ENCODE data around the gene CNOT2.
"Not testable (repeated sequence)": the region's sequence is repeated elsewhere in the genome, so short reads cannot be mapped to it uniquely, and the experiment has no call there.

The CNOT2 gene

GRCh38 chr12:70252832-70253231 lies 9.6 kb downstream of the CNOT2 start:
- DNase-seq = no peak

DNA sequence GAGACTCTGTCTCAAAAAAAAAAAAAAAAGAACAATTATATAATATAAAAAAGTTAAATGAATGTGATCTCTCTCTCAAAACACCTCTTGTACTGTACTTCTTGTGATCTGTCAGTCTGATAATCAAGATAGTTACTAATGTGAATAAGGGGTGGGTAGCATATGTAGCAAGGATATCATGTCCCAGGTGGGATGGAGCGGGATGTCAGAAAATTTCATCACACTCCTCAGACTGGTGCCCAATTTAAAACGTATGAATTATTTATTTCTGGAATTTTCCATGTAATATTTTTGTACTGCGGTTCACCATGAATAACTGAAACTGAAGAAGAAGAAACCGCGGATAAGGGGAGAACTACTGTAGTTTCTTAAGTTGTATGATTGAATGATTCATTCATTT lies 11.0 kb downstream of the CNOT2 start:
- DNase-seq = no peak

GRCh38 chr12:70254846-70255245 lies 11.6 kb downstream of the CNOT2 start:
- DNase-seq = no peak

- no peak for DNase-seq
Observed at GRCh38 chr12:70255311-70255710, 12.1 kb downstream of the CNOT2 start.

DNA sequence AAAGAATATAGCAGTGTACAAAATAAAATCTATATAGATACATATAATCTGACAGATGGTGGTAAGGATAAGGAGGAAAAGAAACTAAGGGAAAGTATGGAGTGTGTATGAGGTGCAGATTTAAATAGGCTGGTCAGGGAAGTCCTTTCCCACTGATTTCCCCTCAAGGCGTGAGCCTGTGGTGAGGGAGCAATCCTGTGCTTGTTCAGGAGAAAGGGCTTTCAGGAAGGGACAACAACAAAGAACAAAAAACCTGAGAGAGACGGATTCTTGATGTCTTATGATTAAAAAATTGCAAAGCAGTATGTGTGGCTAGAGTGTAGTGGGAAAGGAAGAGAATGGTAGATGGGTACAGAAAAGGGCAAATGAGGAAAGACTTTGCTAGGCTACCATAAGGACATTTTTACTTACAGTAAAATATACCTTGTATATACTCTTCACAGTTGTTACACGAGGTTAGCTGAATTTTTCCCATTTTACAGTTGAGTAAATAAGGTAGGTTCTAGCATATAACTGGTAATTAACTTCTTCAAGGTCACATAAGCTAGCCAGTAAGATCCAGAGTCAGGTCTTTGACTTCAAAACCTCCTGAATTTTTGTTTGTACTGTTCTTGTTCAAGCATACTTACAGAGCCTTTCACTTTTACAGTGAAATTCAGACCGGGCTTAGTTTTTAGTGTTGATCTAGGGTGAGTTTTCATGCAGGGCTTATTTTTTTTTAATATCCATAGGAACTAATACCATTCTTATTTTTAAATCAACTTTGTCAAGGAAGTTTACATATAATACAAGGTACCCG lies 15.6 kb downstream of the CNOT2 start:
- DNase-seq = no peak

DNA sequence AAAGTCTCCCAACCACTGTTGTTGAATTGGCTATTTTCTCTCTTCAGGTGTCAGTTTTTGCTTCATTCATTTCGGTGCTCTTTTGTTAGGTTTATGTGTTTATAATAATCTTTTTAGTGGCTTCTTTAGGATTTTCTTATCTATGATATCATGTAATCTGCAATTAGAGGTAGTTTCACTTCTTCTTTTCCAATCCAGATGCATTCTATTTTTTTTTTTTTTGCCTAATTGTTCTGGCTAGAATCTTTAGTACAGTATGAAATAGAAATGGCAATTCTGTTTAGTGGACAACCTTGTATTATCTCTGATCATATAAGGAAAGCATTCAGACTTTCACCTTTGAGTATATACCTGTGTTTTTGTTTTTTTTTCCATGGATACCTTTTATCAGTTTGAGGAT lies 17.4 kb downstream of the CNOT2 start:
- no peak for DNase-seq

DNA sequence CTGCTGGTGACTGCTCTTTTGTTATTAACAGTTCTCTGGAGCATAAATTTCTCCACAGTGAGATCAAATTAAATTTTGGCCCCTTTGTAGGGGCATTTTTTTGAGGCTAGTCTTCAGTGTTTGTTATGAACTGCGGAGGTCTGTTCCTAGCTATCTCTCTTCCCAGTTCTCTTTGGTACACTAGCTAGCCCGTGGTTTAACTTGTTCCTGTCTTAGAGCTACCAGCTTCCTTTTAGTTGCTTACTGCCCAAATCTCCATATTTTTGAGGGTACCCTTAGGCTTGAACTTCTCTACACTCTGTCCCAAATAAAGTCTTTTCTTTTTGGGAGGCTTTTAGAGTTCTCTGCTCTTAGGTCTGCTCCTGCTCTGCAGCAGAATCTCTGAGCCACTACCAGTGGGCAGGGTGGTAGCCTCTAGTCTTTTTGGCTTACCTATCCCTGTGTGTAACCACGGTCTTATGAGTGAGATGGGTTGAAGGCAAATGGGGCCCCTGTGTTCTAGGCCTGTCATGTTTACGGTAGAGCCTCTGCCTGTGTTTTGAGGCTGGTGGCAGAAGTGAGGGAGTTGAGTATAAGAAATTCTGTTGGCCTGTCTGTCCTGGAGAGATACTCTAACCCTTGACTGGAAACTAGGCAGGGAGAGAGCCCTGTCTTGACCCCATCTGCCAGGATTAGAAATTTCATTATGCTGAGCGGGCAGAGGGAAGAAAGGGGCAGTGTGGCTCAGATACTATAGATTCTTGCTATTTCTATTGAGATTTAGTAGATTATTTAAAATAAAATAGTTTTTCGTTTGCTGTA lies 21.0 kb downstream of the CNOT2 start:
- DNase-seq = no peak

DNA sequence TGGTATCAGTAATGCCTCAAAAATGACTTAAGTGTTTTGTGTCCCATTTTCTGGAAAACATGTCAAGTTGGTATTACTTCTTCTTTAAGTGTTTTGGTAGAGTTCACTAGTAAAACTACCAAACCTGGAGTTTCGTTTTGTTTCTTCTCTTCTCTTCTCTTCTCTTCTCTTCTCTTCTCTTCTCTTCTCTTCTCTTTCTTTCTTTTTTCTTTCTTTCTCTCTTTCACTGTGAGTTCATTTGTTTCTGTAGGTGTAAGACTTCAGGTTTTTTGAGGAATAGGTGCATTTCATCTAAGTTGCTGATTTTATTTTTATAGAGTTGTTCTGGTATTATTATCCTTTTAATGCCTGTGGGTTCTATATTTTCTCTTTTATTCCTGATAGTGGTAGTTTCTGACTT lies 21.9 kb downstream of the CNOT2 start:
- DNase-seq = no peak

DNA sequence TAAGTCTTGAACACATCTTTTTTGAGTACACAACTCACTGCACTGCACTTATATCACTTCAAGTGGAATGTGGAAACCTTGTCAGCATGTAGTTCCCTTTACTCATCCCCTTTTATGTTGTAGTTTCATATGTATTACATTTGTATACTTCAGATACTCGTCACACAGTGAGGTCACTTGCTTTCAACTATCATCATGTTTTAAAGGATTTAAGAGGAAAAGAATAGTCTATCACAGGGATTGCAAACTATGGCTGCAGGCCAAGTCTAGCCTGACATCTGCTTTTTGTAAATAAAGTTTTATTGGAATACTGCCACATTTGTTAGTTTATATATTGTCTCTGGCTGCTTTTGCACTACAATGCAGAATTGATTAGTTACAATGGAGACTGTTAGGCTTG lies 24.3 kb downstream of the CNOT2 start:
- no peak for DNase-seq

DNA sequence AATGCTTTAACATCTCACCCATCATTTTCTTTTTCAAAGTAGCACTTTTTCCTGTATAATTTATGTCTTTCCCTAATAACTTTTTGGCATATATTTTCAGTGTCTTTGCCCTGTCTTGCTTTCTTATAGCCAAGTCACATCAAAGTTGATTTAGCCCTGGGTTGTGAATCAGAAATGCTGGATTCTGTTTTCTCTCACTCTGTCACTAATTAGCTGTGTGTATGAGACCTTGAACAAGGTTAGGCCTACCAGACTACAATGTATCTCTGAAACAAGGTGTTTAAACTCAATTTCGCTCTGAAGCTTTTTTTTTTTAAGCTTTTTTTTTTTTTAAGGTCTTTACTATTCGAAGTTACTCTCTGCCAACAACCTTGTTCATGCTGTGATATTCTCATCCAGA lies 25.7 kb downstream of the CNOT2 start:
- DNase-seq = no peak

DNA sequence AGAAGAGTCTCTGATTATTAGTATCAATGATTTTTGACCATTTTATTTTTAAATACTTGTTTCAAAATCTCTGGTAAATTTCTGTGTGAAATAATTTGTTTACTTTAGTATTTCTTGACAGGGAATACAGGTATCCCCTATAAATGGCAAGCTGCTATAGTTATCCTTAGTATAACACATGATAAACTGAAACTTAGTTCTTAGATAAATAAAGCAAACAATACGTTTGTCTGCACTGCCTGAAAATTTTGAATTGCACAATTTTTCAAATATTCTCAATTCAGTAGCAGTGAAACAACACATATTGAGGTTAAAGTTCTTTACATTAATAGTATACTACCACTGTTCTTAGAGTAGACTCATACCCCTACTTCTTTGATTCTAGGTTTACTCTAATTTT lies 26.9 kb downstream of the CNOT2 start:
- no peak for DNase-seq

GRCh38 chr12:70271025-70271424 lies 27.8 kb downstream of the CNOT2 start:
- no peak for DNase-seq

DNA sequence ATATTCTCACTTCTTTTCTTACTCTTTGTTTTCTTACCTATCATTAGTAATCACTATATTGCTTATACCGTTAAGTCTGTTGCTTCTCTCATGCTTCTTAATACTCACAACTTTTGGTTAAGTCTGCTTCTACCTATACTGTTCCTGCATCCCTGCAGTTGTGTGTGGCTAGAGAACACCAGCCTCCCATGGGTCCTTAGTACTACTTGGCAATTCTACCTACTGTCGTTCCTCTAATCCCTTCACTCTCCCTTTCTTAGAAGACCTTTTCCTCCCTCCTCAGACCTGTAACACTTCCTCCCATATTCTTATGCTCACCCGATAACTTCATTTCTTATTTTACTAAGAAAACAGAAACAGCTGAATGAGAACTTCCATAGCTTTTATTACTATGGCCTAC lies 29.3 kb downstream of the CNOT2 start:
- no peak for DNase-seq

GRCh38 chr12:70275045-70275444 lies 31.8 kb downstream of the CNOT2 start:
- no peak for DNase-seq

GRCh38 chr12:70277973-70278372 lies 34.7 kb downstream of the CNOT2 start:
- no peak for DNase-seq

DNA sequence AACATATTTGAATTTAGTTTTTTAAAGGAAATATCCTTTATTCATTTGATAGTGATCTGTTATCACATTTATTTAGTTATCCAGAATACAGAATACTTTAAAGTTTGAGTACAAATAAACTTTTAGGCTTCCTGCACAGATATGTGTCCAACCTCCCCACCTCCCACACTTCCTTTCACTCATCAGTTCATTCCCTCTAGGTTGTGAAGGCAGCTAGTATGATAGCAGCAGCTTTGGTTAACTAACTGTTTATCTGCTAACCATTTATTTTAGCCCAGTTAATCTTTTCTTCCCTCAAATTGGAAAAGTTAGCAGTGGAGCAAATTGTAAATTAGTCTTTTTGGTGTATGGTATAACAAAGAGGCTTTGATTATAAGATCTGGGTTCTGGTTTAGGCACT lies 35.7 kb downstream of the CNOT2 start:
- DNase-seq = no peak

- no peak for DNase-seq
Observed at GRCh38 chr12:70283232-70283631, 40.0 kb downstream of the CNOT2 start.

DNA sequence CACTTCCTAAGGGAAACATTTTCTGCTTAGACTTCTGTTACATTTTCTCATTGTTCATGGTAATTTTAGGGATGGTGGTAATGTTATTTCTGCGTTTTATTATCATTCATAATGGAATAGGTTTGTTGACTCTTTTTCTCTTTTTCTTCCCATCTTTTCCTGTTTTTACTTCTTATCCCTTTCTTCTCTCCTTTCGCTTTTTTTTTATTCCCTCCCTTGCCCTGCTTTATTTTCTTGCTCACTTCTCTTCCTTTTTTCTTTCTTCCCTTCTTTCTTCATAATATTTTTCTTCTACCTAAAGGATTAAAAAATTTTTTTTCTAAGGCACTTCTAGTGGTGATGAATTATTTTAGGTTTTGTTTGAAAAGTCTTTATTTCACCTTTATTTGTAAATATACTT lies 45.6 kb downstream of the CNOT2 start:
- DNase-seq = no peak

DNA sequence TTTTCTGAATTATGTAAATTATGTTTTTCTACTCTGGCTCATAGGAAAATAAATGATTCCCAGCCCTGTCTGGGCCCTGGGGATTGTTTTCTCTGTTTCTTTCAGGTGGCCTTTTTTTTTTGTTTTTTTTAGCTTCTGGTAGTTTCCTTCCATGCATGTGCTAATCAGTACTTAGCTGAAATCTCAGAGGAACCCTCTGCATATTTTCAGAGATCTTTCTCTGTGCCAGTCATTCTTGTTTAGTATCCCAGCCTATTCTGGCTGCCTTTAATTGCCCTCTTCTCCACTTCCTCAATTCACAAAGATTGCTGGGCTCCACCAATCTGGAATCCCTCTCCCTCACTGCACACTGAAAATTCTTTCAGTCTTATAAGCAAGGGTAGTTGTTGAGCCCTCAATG lies 46.9 kb downstream of the CNOT2 start:
- no peak for DNase-seq

GRCh38 chr12:70292017-70292776 lies 49.0 kb downstream of the CNOT2 start:
- no peak for DNase-seq

DNA sequence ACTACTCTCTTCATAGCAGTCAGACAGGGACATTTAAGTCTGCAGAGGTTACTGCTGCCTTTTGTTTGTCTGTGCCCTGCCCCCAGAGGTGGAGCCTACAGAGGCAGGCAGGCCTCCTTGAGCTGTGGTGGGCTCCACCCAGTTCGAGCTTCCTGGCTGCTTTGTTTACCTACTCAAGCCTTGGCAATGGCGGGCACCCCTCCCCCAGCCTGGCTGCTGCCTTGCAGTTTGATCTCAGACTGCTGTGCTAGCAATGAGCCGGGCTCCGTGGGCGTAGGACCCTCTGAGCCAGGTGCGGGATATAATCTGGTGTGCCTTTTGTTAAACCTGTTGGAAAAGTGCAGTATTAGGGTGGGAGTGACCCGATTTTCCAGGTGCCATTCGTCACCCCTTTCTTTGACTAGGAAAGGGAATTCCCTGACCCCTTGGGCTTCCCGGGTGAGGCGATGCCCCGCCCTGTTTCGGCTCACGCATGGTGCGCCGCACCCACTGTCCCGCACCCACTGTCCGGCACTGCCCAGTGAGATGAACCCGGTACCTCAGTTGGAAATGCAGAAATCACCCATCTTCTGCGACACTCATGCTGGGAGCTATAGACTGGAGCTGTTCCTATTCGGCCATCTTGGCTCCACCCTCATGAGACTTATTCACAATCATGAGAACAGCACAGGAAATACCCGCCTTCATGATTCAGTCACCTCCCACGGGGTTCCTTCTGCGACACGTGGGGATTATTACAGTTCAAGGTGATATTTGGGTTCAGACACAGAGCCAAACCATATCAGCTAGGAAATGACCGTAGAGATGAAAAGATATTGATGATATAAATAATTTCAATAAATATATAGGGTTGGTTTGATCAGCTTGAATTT lies 61.7 kb downstream of the CNOT2 start:
- DNase-seq = not testable (repeated sequence)

DNA sequence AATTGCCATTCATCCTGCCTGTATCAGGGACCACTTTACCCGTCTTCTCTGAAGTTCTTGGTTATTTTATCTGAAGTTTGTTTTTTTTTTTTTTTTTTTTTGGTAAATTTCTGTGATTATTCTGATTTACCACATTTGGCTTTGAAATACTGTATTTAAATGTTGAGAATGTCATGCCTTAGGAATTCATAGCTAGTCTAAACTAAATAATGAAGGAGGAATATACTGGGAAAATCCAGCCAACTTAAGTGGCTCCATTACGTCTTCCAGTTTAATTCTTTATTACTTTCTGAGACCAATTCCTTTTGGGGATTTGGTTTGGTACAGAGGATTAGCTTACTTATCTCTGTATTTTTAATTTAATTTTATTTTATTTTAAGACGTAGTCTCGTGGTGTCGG lies 62.6 kb downstream of the CNOT2 start:
- DNase-seq = no peak

- no peak for DNase-seq
Observed at GRCh38 chr12:70306676-70307075, 63.4 kb downstream of the CNOT2 start.
